Left hindlimb (tissue), 1 donor: ENCODE data around the gene ZNF398.
"Not testable (repeated sequence)": the region's sequence is repeated elsewhere in the genome, so short reads cannot be mapped to it uniquely, and the experiment has no call there.

Experiments used
- DNase-seq: peaks from one replicate; pipeline ENCODE4 v3.0.0-alpha.2; 2018

ZNF398 gene

DNA sequence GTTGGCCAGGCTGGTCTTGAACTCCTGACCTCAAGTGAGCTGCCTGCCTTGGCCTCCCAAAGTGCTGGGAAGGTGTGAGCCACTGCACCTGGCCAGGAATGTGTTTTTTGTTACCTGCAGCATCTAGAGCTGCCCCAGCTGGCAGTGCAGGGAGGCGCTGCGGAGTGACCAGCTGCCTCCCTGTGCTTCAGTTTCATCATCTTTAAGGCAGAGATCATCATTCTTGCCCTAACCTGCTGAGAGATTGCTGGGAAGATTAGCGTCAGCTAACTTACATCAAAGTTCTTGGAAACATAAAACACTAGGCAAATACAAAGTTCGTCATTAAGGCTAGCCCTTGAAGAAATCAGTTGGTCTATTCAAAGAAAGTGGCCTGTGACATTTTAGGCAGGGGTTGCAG, 50.4 kb downstream of the ZNF398 start:
- no peak for DNase-seq

DNA sequence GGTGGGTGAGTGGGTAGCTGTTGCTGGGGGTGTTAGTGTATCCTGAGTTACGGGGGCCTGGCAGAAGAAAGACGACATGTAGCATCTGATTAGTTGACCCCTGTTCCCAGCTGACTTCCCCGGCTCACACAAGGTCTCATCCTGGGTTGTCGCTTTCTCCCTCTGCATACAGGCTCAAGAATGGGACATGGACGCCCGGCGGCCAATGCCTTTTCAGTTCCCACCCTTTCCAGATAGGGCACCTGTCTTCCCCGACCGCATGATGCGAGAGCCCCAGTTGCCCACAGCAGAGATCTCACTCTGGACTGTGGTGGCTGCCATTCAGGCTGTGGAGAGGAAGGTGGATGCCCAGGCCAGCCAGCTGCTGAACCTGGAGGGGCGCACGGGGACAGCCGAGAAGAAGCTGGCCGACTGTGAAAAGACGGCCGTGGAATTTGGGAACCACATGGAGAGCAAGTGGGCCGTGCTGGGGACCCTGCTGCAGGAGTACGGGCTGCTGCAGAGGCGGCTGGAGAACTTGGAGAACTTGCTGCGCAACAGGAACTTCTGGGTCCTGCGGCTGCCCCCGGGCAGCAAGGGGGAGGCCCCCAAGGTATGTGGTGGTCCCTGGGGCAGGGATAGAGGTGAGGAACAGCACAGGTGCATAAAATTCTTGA, 51.0 kb downstream of the ZNF398 start:
- DNase-seq, result no peak

DNA sequence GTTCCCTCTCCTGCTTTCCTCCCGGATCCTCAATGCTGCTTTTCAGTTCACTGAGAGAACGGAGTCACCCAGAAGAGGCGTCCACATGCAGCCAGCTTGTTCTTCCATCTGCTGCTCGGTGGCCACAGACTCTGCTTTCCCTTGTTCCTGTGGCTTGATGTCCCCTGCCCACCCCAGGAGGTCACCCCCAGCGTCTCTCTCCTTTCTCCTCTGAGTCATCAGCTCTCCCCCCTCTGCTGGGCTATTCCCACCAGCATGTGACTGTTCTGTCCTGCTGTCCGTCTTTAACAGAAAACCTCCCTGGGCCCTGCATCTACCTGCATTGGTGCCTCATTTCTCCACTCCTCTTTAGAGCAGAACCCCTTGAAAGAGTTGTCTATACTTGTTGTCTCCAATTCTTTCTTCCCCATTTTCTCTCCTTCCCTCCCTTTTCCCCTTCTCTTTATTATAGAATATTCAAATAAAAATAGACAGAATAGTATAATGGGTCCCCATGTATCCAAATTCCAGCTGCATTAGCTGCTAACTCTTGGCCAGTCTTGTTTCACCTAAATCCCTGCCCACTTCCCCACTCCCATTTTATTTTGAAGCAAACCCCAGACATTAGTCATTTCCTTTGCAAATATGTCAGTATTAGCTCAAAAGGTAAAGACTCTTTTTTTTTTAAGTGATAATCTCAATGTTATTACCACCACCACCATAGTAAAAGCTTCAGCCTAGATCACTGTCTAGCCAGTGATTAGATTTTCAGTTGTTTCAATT, 52.2 kb downstream of the ZNF398 start:
- DNase-seq, result no peak

DNA sequence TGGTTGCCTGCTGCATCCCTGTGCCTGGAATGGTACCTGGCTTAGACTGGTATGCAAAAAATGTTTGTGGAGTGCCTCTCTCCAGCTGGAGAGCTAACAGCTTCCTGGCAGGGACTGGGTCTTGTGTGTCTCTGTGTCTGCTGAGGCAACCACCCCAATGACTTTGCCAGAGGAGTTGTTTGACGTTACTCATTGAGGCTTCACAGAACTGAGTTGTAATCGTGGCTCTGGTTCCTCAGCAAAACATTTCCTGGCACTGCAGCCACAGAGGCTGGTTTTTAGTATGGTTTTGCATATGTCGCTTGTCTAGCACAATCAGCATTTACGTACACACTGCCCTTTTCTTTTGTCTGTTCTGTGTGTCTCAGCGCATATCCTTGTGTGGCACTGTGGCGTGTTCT, 55.6 kb downstream of the ZNF398 start:
- no peak for DNase-seq

DNA sequence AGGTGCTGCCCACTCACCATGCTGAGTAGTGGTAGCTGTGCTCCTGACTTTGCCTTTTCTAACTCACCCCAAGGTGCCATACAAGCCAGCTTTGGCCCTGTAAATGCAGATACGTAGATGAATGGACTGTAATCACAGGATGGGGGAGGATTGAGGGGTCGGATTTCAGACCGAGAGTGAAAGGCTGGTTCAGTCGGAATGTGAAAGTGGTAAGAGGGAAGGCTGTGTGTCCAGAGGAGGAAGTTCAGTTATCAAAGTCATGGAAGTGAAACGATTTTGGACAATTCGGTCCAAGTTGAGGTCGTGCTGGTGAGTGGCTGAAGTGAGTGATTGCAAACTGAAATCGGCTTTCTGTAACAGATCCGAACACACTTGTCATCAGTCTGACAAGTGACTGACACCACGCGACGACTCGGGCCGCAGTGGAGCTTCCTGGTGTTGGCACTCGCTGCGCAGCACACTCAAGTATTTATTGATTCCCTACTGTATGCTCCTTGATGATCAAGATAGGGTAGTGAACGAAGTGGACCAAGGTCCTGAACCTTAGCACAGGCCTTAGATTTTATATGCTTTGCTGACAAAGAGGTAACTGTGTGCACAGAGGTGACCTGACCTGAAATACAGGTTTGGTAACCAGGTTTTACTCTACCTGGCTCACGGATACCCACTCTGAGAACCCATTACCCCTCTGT, 58.6 kb downstream of the ZNF398 start:
- no peak for DNase-seq

DNA sequence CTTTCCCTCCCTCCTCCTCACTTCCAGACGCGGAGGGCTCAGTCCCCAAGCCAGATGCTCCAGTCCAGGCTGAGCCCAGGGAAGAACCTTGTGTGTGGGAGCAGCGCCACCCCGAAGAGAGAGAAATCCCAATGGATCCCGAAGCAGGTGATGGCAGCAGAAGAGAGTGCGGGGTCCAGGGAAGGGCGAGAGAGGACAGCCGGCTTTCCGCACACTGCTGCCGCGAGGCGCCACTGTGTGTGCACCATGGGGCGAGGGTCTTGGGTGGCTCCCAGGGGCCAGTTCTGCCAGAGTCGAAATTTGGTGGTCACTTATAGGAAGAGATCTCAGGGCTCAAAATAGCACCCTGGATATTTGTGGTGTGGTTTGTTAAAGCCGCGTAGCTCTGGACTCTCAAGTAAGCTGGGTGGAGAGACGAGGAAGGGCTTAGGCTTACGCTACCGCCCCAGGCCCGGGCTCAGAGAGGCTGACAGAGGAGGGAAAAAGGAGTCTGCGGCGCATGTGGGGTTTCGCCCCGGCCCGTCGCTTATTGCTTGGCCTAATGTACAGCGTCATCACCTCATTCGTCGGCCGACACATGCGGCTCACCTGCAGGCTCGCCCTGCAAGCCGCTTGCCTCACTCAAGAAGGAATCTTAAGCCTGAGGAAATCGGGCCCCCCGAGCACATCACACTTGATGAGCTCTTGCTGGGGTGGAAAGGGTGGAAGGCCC, 60.2 kb downstream of the ZNF398 start:
- no peak for DNase-seq

DNA sequence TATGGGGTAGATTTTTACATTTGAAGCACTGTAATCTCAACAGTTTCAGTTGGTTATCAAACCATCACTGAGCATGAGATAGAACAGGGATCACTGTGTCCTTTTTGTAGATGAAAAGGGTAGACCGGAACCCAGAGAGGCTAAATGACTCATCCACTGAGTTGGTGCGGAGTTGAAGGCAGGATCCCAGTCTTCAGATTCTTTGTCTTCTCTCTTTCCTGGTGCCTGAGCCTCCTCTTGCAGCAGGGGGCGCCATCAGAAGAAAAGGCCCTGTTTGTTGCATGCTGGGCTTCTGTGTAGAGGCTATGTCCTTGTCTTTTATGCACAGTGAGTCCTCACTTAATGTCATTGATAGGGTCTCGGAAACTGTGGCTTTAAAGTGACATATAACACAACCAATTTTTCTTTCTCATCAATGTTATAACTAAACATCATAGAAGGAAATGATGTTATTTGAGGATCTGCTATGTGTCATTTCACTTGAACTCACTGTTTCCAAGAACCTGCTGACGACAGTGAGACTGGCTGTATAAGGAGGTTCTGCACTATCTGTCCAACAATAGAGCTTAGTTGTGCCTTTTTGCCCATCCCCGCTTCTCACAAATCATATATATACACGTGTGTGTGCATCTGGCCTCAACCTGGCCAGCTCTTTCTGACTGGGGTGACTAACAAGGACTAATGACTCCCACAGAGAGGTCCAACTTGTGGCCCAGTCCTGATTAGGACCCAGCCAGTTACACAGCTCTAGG, 62.4 kb downstream of the ZNF398 start:
- no peak for DNase-seq

DNA sequence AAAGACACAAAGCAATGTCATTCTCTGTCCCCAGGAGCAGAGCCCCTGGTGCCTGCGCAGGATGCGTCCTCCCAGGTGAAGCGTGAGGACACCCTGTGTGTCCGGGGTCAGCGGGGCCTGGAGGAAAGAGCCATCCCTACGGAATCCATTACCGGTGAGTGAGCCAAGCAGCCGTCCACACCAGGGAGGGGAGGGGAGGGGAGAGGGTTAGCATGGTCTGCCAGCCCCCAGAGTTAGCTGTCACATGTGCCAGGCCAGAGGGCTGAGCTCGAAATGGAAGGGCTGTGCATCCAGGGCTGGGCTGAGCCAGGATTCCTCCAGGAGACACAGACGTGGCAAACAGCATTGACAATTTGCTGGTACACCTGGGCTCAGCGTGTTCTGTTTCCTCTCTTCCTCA, 63.3 kb downstream of the ZNF398 start:
- no peak for DNase-seq

DNA sequence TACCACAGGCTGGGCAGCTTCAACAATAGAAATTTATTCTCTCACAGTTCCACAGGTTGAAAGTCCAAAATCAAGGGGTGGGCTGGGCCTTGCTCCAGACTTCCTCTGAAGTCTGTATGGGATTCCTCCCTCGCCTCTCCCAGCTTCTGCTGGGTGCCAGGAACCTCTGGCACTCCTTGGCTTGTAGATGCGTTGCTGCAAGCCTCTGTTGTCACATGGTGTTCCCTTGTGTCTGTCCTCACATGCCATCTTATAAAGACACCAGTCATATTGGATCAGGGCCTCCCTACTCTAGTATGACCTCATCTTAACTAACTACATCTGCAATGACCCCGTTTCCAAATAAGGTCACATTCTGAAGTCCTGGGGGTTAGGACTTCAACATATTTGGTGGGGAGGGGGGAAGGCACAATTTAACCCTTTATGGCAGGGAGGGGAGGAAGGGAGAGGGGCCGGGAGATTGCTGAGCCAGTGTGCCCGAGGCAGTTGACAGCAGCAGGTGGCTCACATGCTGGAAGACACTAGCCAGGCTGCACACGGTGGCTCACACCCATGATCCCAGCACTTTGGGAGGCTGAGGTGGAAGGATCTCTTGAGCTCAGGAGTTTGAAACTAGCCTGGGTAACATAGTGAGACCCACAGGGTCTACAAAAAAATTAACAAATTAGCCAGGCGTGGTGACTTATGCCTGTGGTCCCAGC, 66.9 kb downstream of the ZNF398 start:
- DNase-seq, result no peak

DNA sequence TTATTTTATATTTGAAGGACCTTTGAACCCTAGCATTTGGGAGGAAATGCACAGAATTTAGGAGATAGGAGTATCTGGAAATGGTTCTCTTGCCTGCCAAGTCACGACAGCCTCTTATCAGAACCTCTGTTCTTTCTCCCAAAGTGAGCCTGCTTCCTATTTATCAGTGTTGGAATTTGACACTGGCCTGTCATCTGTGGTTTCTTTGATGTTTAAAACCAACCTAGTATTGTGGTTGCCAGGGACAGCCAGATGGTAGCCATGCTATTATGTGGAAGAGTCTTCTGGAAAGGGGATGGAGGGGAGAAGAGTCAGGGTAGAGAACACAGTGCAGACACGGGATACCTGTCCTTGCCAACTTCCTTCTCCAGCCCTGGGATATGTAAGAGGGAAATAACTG, 69.1 kb downstream of the ZNF398 start:
- no peak for DNase-seq

DNA sequence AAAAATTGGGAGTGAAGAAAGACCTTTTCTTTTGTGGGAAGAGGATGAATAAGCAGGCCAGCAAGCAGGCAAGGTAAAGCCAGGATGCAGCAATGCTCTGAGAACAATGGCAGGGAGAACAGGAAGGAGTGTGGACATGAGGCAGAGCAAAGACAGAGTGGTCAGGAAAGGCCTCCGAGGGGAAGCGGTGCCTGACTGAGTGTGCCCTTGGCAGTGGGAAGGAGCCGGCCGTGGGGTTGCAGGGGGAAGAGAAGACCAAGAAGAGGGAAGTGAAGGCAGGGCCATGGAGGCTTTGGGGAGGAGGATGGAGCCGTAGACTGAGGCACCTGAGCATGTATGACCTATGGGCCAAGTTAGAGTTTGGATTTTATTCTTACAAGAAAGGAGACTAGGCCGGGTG, 70.3 kb downstream of the ZNF398 start:
- DNase-seq, result no peak

DNA sequence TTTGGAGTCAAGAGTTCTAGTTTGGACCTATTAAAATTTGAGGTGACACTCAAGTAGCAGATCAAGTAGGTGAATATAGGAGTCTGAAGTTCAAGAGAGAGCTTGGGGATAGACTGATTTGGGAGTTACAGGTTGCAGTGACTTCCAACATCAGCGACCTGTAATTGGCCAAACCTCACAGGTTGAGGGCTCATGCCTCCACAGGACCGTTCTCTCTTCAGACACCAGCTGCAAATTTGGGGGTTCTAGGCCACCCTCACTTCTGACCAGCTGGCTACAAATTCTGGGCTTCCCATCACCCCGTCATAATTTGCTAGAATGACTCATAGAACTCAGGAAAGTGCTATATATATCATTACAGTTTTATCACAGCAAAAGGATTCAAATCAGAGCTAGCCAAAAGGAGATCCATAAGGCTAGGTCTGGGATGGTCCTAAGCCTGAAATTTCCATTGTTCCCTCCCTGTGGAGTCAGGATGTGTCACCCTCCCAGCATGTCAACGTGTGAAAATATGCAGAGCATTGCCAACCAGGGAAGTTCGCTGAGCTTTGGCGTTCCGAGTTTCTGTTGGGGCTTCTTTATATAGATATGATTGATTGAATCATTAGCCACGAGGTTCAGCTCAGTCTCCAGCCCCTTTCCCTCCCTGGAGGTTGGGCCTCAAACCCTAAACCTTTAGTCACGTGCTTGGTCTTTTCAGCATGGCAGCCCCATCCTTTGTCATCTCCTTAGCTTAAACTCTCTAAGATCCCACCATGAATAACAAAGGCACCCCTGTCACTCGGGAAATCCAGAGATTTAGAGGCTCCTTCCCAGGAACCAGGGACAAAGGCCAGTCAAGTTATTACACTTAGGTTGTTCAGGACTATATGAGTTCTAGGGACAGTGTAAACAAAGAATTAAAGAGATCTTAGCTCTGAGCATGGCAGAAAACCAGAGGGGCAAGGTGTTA, 71.5 kb downstream of the ZNF398 start:
- DNase-seq, result no peak

DNA sequence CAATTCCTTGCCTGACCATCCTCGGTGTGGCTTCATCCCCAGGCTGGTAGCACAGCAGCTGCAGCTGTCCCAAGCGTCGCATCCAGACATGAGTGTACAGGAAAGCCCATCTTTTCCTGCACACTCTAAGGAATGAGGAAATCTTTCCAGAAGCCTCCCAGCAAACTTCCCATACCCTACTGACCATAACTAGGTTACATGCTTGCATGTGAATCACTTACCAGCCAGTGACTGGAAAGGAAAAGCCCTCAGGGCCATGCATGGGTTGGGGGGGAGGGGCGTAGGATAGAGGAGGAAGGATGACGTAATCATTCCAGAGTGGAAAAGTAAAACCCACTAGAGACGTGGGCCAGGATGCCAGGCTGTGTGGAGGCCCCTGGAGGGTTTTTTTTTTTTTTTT, 73.3 kb downstream of the ZNF398 start:
- no peak for DNase-seq

DNA sequence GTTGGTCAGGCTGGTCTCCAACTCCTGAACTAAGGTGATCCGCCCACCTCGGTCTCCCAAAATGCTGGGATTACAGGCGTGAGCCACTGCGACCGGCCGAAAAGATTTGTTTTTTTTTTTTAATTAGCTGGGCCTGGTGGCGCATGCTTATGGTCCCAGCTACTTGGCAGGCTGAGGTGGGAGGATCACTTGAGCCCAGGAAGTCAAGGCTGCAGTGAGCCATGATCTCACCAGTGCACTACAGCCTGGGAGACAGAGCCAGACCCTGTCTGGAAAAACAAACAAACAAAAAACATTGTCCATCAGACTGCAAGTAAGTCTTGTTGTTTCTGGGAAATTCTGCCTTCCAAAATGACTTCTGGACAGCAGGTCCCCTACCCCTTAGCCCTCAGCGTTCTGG, 75.9 kb downstream of the ZNF398 start:
- no peak for DNase-seq

DNA sequence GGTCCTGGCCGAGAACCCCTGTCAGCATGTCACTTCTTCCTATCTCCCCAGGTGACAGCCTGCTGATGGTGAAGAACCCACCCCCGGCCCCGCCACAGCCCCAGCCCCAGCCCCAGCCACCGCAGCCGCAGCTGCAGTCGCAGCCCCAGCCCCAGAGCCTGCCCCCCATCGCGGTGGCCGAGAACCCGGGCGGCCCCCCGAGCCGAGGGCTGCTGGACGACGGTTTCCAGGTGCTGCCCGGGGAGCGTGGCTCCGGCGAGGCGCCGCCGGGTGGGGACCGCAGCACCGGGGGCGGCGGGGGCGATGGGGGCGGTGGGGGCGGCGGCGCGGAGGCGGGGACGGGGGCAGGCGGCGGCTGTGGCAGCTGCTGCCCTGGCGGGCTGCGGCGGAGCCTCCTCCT, 76.5 kb downstream of the ZNF398 start:
- DNase-seq, result no peak

DNA sequence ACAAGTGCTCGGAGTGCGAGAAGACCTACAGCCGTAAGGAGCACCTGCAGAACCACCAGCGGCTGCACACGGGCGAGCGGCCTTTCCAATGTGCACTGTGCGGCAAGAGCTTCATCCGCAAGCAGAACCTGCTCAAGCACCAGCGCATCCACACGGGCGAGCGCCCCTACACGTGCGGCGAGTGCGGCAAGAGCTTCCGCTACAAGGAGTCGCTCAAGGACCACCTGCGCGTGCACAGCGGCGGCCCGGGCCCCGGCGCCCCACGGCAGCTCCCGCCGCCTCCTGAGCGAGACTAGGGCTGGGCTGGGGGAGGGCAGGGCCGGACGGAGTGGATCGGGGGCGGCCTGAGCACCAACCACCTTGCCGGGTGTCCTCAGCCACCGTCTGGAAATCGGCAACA, 77.1 kb downstream of the ZNF398 start:
- DNase-seq, result no peak

DNA sequence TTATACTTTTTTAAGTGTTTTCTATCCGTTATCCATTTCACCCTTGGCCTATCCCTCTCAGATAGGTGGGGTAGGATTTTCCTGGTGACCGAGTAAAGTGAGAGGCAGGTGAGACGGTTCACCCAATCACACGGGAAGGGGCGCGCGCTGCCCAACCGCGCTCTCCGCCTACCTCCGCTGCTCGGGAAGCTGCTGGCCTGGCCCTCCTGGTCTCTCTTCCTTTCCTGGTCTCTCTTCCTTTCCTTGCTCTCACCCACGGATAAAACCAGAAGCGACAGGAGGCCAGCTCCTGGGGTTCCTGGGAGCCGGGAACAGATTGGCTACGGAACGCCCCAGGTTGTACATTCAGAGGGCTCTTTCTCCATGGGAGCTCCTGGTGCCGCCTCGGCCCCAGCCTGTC, 77.9 kb downstream of the ZNF398 start:
- DNase-seq, result no peak

DNA sequence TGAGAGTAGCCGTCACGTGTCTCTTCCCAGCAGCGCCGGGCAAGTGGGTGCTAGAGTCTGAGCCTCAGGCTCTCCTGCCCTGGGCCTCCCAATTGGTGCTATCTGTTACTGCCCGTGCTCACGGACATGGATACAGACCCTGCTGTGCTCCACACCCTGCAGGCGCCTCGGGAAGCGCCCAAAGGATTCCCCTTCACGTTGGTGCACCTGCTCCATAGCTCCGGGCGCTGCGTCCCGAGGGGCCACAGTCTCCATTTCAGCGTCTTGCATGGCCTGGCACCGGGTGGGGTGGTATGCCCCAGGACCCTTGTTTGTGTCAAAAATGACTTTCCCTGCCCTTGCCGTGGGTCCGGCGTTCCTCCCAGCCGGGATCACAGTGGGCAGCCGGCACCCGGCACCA, 78.4 kb downstream of the ZNF398 start:
- no peak for DNase-seq

DNA sequence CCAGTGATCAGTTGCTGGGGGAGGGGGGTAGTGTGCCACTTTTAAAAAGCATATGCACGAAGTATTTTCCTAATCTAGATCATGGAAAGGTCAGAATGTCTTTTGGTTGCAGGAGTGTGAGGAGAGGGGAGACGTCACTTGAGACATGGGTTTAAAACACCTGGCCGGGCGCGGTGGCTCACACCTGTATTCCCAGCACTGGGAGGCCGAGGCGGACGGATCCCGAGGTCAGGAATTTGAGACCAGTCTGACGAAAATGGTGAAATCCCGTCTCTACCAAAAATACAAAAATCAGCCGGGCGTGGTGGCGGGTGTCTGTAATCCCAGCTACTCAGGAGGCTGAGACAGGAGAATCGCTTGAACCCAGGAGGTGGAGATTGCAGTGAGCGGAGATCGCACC, 79.1 kb downstream of the ZNF398 start:
- not testable (repeated sequence) for DNase-seq

DNA sequence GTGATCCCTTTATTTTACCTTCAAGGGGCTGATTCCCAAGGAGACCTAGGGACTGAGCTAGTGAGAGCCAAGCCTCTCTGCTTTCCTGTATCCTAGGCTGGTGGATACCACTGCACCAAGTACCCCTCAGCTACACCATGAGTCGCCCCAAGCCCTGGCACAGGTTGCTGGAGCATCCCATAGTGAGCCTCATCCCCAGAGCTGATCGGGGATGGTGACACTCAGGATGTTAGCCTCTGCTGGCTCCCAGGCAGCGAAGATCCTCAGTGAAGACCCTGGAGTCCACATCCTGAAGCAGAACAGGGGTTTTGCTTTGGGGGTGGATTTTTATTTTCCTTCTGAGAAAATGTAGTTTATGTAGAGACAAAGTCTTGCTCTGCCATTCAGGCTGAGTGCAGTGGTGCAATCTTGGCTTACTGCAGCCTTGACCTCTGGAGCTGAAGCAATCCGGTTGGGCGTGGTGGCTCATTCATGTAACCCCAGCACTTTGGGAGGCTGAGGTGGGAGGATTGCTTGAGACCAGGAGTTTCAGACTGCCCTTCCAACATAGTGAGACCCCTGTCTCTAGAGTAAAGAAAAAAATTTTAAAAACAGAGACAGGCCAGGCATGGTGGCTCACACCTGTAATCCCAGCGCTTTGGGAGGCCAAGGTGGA, 79.7 kb downstream of the ZNF398 start:
- DNase-seq, result no peak
